Renal cortex interstitium (tissue), 15 donors: ENCODE results near the gene TTC5. TPM values are rescaled to one million over a fixed set of nuclear protein-coding genes. Genes with fewer than 3 reads are reported as not detected.
A peak's percentile ranks its signal among the peaks of the same experiment; 100 is the strongest.
"Not testable (repeated sequence)": the region's sequence is repeated elsewhere in the genome, so short reads cannot be mapped to it uniquely, and the experiment has no call there.

Source experiments
- DNase-seq, 11 donors: peaks; one replicate each; pipeline ENCODE4 v3.0.0-alpha.2; 2013; ENCODE audit warnings: low read depth in 9 of 11, low spot score in 4 of 11; ENCODE audit errors: extremely low read depth in 1 of 11
- long read RNA-seq, 16 experiments: transcript quantifications; one replicate each; lab custom pipeline, GENCODE V29; 2026
- polyA plus RNA-seq, 3 donors: library from polyadenylated mRNA; unstranded; fragments of 120-200 nt; gene quantifications; one replicate each; pipeline ENCODE4 v1.2.1, GENCODE V29; 2013; ENCODE audit not compliant: insufficient read length in 3 of 3

TTC5 gene
- polyA plus RNA-seq, result 10 to 100 TPM; 24.9 to 31.0 (median 29.6) TPM
- long read RNA-seq, donor 1, full-length matches to known transcripts, result 12 of 12 reads
- long read RNA-seq, donor 1, partial matches to known transcripts, result 0 of 12 reads
- long read RNA-seq, donor 1, other reads (novel, unspliced or antisense), result 0 of 12 reads
- long read RNA-seq, donor 2, full-length matches to known transcripts, result 5 of 5 reads
- long read RNA-seq, donor 2, partial matches to known transcripts, result 0 of 5 reads
- long read RNA-seq, donor 2, other reads (novel, unspliced or antisense), result 0 of 5 reads
- long read RNA-seq, donor 3, full-length matches to known transcripts, result 9 of 20 reads
- long read RNA-seq, donor 3, partial matches to known transcripts, result 11 of 20 reads
- long read RNA-seq, donor 3, other reads (novel, unspliced or antisense), result 0 of 20 reads
- long read RNA-seq, donor 4, full-length matches to known transcripts, result 7 of 14 reads
- long read RNA-seq, donor 4, partial matches to known transcripts, result 7 of 14 reads
- long read RNA-seq, donor 4, other reads (novel, unspliced or antisense), result 0 of 14 reads
- long read RNA-seq, donor 5, result 0 reads
- long read RNA-seq, donor 6, full-length matches to known transcripts, result 6 of 16 reads
- long read RNA-seq, donor 6, partial matches to known transcripts, result 10 of 16 reads
- long read RNA-seq, donor 6, other reads (novel, unspliced or antisense), result 0 of 16 reads
- long read RNA-seq, donor 7, full-length matches to known transcripts, result 8 of 15 reads
- long read RNA-seq, donor 7, partial matches to known transcripts, result 7 of 15 reads
- long read RNA-seq, donor 7, other reads (novel, unspliced or antisense), result 0 of 15 reads
- long read RNA-seq, donor 8, result 0 reads
- long read RNA-seq, donor 9, full-length matches to known transcripts, result 3 of 3 reads
- long read RNA-seq, donor 9, partial matches to known transcripts, result 0 of 3 reads
- long read RNA-seq, donor 9, other reads (novel, unspliced or antisense), result 0 of 3 reads
- long read RNA-seq, donor 10, full-length matches to known transcripts, result 7 of 12 reads
- long read RNA-seq, donor 10, partial matches to known transcripts, result 5 of 12 reads
- long read RNA-seq, donor 10, other reads (novel, unspliced or antisense), result 0 of 12 reads
- long read RNA-seq, donor 11, full-length matches to known transcripts, result 10 of 22 reads
- long read RNA-seq, donor 11, partial matches to known transcripts, result 12 of 22 reads
- long read RNA-seq, donor 11, other reads (novel, unspliced or antisense), result 0 of 22 reads
- long read RNA-seq, donor 12, full-length matches to known transcripts, result 1 of 1 reads
- long read RNA-seq, donor 12, partial matches to known transcripts, result 0 of 1 reads
- long read RNA-seq, donor 12, other reads (novel, unspliced or antisense), result 0 of 1 reads
- long read RNA-seq, donor 13, result 0 reads
- long read RNA-seq, donor 14, full-length matches to known transcripts, result 6 of 6 reads
- long read RNA-seq, donor 14, partial matches to known transcripts, result 0 of 6 reads
- long read RNA-seq, donor 14, other reads (novel, unspliced or antisense), result 0 of 6 reads
- long read RNA-seq, donor 15, full-length matches to known transcripts, result 7 of 7 reads
- long read RNA-seq, donor 15, partial matches to known transcripts, result 0 of 7 reads
- long read RNA-seq, donor 15, other reads (novel, unspliced or antisense), result 0 of 7 reads
- long read RNA-seq, donor 16, full-length matches to known transcripts, result 27 of 69 reads
- long read RNA-seq, donor 16, partial matches to known transcripts, result 42 of 69 reads
- long read RNA-seq, donor 16, other reads (novel, unspliced or antisense), result 0 of 69 reads

- DNase-seq, result peak; percentile 77 to 91 (median 85)
Observed at GRCh38 chr14:20305265-20306078, at the start of gene TTC5. Gene TTC5 (minus strand): TSS chr14:20305951. CDS start chr14:20305937, 14 bp downstream.

GRCh38 chr14:20350860-20351259 lies 45.1 kb upstream of the TTC5 start:
- DNase-seq, result no peak

- no peak for DNase-seq
Observed at GRCh38 chr14:20350282-20350681, 44.5 kb upstream of the TTC5 start.

- DNase-seq, result no peak
Observed at GRCh38 chr14:20347747-20348146, 42.0 kb upstream of the TTC5 start.

GRCh38 chr14:20346713-20347112 lies 41.0 kb upstream of the TTC5 start:
- DNase-seq, result no peak

- no peak for DNase-seq
Observed at GRCh38 chr14:20345366-20345765, 39.6 kb upstream of the TTC5 start.

GRCh38 chr14:20343862-20344220 lies 38.1 kb upstream of the TTC5 start:
- peak in 5 of 11 donors; percentile 13 to 44 (median 28) for DNase-seq

GRCh38 chr14:20343092-20343861 lies 37.5 kb upstream of the TTC5 start, which contains the start of gene PARP2:
Gene PARP2 (plus strand): TSS chr14:20343635. CDS start chr14:20343642, 7 bp downstream.
- DNase-seq, result peak; percentile 98 to 100 (median 99)

- no peak for DNase-seq
Observed at GRCh38 chr14:20341646-20342045, 35.9 kb upstream of the TTC5 start.

- not testable (repeated sequence) for DNase-seq
Observed at GRCh38 chr14:20341032-20341431, 35.3 kb upstream of the TTC5 start.

- DNase-seq, result no peak
Observed at GRCh38 chr14:20334017-20334416, 28.3 kb upstream of the TTC5 start.

- DNase-seq, result no peak
Observed at GRCh38 chr14:20333494-20333841, 27.7 kb upstream of the TTC5 start.

- DNase-seq, result peak; percentile 65 to 94 (median 81)
Observed at GRCh38 chr14:20332788-20333493, 27.2 kb upstream of the TTC5 start, which contains the start of gene CCNB1IP1. Gene CCNB1IP1 (minus strand): TSS chr14:20333279. CDS start chr14:20316523, 16,756 bp downstream.

- DNase-seq, result peak in 7 of 11 donors; percentile 13 to 55 (median 40)
Observed at GRCh38 chr14:20332431-20332787, 26.7 kb upstream of the TTC5 start.

GRCh38 chr14:20331053-20331613 lies 25.4 kb upstream of the TTC5 start:
- no peak for DNase-seq

GRCh38 chr14:20329355-20329754 lies 23.6 kb upstream of the TTC5 start:
- DNase-seq, result no peak
